Embryonic facial prominence (tissue), 1 donor: ENCODE data around the gene ADAMTSL2.

Source experiments
- DNase-seq: peaks from one replicate; pipeline ENCODE4 v3.0.0-alpha.2; 2016; ENCODE audit errors: extremely low spot score

The ADAMTSL2 gene

DNA sequence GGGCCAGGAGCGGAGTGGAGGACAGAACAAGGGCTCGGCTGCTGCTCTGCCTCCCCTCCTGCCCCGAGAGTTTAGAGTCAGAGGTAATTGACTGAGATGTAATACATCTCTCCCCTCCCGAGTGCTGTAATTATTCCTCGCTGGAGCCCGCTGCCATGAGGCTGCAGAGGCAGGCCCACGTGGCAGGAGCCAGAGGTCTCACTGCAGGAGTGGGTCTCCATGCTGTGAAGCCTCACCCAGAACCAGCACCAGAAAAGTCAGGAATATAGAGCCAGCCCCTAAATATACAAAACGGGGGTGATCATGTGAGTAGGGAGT, 72.2 kb downstream of the ADAMTSL2 start:
- no peak for DNase-seq

DNA sequence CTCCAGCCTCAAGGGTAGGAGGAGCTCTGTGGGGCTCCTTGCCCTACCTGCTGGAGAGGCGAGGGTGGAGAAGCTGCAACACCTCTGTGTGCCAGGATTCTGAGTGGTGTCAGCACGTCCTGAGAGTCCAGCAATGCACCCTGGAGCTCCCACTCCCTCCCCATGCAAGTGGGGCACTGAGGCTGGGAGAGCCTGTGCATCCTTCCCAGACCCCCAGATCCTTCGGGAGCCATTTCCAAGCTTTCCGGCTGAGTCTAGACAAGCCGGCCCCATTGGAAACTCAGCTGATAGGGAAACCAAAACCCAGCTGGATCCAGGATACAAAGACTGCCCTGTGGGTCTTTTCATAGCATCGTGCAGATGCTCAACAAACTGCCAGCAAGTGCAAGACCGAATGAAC, 72.9 kb downstream of the ADAMTSL2 start:
- no peak for DNase-seq

DNA sequence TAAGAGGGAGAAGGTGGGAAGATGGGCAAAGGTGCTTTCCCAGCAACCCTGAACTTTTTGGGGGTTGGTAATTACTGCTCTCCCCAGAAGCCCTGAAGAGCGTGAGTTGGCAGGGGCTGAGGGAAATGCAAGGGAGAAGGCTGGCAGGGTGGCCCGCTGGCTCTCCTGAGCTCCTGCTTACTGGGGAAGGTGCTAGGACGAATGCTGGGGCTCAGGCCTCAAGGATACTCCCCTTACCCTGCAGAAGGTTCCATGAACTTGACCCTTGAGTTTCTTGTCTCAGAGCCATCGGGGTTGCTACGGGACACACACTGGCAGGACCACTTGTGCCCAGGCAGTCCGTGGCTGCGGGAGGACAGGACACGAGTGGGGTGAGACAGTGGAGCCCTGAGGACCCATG, 73.5 kb downstream of the ADAMTSL2 start:
- DNase-seq, result no peak

- DNase-seq, result no peak
Measured at GRCh38 chr9:133608382-133608781, 73.9 kb downstream of the ADAMTSL2 start.

GRCh38 chr9:133608889-133609288, 74.4 kb downstream of the ADAMTSL2 start:
- no peak for DNase-seq

DNA sequence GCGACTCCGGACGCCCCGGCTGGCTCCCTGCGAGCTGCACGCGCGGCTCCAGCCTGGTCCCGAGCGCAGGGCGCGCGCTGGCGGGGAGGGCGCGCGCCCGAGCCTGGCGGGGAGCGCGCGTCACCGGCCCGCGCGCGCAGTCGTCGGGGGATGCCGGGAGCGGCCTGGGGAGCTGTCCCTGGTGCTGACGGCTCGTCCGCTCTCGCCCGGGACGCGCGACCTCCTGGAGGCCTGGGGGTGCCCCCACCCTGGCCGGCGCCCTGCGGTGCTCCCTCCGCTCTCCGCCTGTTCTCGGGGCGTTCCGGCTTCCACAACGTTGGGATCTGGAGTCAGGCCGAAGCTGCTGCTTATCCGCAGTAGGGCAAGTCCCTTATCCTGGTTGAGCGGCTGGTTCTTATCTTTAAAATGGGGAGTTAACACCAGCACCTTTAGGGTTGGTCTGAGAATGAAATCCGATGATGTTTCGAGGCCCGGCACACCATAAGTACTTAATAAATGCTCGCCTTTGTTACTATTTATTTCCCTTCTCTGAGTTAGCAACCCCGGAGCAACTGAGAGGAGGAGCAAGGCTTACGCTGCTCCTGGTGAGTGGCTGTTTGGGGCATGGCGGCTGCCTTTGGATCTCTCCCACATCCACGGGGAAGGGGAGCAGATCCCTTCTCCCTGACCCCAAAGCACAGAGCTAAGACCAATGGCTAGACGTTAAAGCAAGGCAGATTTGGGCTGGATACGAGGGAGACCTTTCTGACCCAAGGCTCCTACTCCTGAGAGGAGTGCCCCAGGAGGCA, 75.0 kb downstream of the ADAMTSL2 start, which contains the start of gene FAM163B:
Gene FAM163B, minus strand, starts transcription at position 79 of the 788 bp plus-strand sequence. CDS start 29,166 bp downstream, outside the sequence.
- DNase-seq, result no peak

GRCh38 chr9:133610845-133611244, 76.3 kb downstream of the ADAMTSL2 start:
- DNase-seq, result no peak

- no peak for DNase-seq
Measured at GRCh38 chr9:133612051-133612450, 77.5 kb downstream of the ADAMTSL2 start.

DNA sequence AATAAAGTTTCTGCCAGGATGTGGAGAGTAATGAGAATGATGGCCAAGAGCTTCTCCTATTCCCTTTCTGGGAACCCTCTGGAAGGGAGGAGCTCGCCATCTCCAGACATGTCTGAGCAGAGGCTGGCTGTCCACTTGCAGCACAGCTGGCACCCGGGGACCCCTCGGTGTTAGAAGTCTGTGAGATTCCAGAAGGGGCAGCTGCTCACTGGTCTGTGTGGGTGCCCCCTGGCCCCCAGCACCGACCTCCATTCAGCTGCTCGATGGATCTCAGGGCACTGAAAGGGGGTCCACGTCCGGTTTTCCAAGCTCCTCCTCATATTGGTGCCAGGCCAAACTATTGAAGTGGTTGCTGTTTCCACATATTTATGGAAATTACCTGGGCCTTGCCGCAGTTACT, 78.3 kb downstream of the ADAMTSL2 start:
- no peak for DNase-seq

- no peak for DNase-seq
Measured at GRCh38 chr9:133613432-133613831, 78.9 kb downstream of the ADAMTSL2 start.

- no peak for DNase-seq
Measured at GRCh38 chr9:133614056-133614455, 79.6 kb downstream of the ADAMTSL2 start.

GRCh38 chr9:133614678-133615077, 80.2 kb downstream of the ADAMTSL2 start:
- no peak for DNase-seq

GRCh38 chr9:133615186-133615585, 80.7 kb downstream of the ADAMTSL2 start:
- no peak for DNase-seq

GRCh38 chr9:133615606-133616188, 81.2 kb downstream of the ADAMTSL2 start:
- no peak for DNase-seq

- DNase-seq, result no peak
Measured at GRCh38 chr9:133616643-133617405, 82.3 kb downstream of the ADAMTSL2 start.

DNA sequence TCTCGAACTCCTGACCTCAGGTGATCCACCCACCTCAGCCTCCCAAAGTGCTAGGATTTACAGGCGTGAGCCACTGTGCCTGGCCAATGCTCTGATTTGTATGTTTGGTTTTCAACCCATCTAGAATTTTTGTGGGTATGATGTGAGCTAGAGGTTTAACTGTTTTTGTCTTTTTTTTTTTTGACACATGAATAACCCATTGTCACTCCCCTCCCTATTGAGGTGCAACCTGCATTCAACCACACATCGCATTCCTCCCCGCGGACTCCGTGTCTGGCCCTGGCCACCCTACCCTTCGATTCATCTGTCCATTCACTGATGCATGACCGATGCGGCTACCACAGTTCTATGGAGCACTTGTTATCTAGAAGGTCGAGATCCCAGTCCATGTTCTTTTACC, 84.2 kb downstream of the ADAMTSL2 start:
- no peak for DNase-seq

DNA sequence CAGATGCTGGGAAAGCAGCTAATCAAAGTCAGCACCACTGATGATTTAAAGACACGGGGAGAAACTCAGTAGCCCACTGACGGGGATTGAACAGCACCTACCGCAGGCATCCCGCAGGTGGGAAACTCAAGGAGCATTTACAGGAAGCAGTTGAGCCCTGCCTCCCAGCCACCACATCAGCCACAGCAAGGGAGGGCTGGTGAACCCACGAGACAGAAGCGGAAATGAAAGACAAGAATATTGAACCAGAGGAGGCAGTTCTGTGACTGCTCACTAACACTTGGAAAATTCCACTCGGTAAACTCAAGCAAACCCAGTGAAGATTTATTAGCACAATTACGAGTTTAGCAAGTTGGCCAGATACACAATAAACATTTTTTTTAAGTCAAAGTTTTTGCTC, 85.3 kb downstream of the ADAMTSL2 start:
- no peak for DNase-seq

DNA sequence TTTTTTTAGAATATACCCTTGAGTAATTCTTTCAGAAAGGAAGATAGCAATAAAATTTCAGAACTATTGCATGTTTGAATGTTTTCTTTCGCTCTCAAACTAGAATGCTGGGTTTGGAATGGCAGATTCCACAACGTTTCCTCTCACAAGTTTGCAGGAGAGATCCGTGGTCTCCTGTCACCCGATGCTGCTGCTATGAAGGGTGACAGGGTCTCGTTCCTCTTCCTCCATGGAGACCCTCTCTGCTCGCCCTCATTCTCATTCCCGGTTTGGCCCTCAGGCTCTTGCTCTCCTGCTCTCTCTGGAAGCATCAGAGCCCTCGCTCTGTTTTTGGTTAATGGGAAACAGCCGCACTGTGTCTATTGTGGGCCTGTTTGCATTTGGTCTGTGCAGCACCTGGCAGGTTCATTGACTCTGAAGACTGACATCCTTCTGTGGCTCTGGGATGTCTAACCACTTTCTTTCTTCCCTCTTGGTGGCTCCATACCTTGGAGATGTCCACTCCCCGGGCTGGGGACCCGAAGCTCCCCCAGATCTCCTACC, 87.3 kb downstream of the ADAMTSL2 start:
- no peak for DNase-seq

DNA sequence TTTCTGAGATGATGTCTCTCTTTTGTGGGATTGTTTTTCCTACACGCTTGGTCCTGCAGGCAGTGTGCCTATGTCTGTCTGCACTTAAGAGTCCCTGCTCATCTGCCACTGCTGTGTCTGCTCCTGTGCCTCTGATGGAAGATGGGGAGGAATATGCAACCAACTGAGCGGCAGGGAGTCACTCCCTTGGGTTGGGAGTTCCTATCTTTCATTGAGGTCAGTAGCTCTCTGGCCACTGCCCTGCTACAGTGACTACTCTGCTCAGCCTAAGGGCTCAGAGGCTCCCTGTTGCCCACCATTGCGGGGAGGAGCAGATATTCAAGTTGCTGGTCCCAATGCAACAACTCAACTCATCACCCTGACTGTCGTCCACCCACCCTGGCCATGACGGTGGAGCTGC, 88.1 kb downstream of the ADAMTSL2 start:
- no peak for DNase-seq
